Left renal pelvis (tissue), 4 donors: ENCODE measurements around the gene CYP26A1. TPM values are rescaled to one million over a fixed set of nuclear protein-coding genes. Genes with fewer than 3 reads are reported as not detected.
"Not testable (repeated sequence)": the region's sequence is repeated elsewhere in the genome, so short reads cannot be mapped to it uniquely, and the experiment has no call there.

Experiments
- DNase-seq, 4 donors: peaks; one replicate each; pipeline ENCODE4 v3.0.0-alpha.2; 2013; ENCODE audit warnings: low read depth in 4 of 4, low spot score in 3 of 4
- polyA plus RNA-seq, 4 donors: library from polyadenylated mRNA; unstranded; fragments of 120-200 nt; gene quantifications; one replicate each; pipeline ENCODE4 v1.2.1, GENCODE V29; 2013; ENCODE audit not compliant: insufficient read length in 4 of 4

Gene CYP26A1
- polyA plus RNA-seq, 4 donors, result 0.14 to 0.37 TPM; not detected in 2

DNA sequence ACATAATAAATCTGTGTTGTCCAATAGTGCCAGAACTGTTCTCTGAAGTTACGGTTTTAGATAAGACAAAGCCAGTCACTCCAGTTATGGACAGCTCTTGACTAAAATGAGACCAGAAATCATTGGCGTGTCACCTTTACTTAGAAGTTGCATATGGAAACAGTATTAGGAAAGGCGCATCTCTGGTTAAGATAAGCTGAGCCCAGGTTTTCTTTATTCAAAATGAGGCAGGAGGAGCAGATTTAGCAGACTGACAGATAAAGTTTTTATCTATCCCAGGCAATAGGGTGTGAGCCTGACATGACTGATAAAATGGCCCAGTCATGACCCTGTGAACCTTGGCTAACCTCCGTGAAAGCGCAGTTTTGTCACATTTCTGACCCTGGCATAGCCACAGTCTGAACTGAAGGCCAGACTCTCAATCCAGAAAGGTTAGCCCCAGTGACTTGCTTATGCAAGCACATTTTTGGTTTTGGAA is 4.2 kb downstream of the CYP26A1 start:
- no peak for DNase-seq

DNA sequence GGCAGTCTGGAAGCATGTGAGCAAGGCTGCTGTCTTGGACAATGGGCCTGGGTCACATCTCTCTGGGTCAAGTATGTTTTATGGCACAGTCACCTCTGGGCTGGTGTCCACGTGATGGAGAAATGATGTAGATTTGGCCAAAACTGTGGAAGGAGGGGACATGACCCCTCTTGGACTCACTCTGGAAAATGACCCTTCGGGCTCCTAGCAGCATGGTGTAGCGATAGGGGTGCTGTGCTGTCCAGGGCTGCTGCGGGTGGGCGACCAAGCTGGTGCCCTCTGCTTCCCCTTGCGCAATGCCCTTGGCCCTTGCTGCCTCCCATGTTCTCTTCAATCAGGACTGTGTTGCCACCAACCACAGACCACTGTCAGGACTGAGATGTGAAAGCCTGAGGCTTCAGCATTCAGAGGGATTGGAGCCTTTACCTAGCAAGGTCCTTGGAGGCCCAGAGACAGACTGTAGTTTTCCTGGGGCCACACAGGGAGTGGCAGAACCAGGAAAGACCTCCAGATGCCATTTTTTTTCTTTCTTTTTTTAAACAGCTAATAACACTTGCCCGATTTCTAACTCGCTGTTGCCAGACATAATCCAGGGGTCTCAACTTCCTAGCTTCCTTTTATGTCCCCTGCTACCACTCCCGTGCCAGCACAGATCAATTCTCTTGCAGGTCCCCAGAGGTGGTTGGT is 6.1 kb downstream of the CYP26A1 start:
- no peak for DNase-seq

DNA sequence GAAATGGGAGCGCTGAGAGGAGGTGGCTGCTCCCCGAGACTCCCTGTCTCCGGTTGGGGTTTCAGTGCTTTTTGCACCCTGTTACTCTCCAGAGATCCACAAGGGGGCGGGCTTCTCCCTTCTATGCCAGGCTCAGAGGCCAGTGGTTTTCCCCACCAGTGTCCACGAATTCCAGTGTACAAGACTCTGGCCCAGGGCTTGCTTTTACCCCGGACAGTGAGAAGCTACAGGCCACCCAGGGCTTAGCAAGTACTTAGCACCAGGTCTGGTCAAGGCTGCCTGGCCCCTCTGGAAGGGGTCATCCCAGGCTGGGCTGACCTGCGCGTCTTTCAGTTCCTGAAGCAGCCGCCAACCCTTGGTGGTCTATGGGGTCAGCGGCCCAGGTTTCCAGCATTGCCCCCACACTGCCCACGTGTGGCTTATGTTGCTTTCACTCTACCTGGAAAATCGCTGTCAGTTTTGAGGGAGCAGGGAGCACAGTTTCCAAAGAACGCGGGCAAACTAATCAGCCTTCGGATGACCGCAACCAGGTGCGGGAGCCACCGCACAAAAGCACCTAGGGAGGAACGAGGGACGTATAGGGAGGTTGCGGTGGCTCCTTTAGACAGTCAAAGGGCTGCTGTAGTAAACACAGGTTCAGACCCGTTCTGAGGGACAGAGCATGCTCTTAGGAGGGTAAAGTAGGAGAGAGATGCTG is 6.8 kb downstream of the CYP26A1 start:
- DNase-seq, result no peak

DNA sequence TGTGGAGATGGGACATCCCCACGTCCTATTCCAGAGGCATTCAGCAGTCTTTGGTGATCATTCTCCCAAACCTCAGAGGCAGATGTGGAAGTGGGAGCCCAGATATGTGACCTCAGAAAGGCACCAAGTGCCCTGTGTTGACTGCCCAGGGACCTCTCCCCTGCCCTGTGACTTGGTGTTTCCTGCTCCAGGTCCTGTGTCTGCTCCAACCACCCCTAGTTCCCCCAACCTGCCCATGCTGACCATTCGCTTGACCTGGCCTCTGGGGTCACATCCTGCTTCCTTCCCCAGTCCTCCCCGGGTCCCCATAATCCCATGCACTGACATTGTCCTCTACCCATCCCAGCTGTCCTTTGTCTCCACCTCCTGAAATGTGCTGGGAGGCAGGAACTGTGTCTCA is 7.6 kb downstream of the CYP26A1 start:
- no peak for DNase-seq

DNA sequence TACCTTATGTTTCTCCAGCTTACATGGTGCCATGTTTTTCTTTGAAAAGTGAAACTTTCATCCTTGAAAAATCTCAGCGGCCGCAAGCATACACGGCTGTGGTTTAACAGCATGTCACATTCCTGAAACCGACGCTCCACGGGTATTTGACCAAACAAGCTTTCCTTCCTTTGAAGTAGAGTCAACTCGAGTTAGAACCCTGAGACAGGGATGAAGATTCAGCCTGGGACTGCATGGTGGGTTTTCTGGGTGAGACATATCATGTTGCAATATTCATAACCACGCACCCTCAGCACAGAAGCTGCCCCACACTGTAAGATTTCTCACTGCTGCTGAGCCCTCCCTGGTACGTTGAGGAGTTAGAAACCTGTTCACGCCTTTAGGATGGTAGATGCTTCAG is 8.1 kb downstream of the CYP26A1 start:
- DNase-seq, result no peak

DNA sequence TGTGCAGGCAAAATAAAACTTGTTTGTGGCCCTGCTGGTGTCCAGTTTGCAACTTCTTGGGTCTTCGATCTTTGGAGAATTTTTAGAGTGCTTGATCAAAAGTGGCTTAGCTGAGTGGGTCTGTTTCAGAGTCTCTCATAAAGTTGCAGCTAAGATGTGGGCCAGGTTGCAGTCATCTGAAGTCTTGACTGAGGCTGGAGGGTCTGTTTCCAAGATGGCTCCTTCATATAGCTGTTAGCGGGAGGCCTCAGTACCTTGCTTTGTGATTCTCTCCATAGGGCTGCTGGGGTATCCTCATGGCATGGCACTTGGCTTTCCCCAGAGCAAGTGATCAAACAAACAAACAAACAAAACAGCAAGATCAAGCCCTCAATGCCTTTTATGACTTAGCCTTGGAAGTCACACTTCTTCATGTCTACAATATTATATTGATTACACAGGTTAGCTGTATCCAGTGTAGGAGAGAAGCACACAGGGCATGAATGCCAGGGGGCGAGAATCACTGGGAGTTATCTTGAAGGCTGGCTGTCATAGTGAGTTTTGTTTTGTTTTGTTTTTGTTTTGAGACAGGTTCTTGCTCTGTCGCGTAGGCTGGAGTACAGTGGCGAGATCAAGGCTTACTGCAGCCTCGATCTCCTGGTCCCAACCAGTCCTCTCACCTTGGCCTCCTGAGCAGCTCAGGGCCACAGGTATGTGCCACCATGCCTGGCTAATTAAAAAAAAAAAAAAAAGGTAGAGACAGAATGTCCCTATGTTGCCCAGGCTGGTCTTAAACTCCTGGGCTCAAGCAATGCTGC is 10.2 kb downstream of the CYP26A1 start:
- DNase-seq, result no peak

DNA sequence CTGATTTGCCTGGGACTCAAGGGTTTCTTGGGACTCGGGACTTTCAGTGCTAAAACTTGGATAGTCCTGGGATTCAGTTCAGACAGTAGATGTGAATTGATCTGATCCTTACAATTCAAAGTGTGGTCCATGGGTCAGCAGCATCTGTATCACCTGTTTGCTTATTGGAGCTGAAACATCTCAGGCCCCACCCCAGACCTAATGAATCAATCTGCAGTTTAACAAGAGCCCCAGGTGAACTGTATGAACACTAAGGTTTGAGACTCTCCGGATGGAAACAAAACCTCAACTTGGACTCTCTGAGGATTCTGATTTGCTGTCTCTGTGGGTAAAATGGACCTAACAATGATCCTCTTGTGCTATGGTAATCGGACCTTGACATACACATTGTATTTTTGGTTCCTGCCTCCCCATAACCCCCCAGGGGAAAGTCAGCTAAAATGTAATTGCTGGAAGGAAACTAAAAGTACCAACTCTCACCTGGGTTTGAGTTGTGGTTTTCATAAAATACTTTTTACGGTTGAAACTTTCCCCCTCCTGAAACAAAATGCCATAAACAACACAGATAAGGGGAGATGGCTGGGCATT is 11.7 kb downstream of the CYP26A1 start:
- no peak for DNase-seq

DNA sequence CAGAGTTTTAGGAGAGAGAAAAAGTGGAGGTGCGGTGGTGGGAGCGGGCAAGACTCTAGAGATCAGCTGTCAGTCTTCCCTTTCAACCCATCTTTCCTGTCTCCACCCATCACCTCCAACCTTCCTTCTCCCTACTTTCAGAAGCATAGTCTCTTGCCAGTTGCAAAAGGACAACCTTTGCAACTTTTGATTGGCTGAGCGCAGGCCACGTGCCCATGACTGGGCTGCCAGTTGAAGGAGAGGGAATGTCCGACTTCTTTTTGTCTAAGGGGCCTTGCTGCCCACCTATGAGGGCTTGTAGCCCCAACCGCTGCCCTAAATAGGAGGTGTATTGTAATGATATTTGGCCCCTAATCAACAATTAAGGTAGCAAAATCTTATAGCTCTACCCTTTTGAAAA is 12.6 kb downstream of the CYP26A1 start:
- DNase-seq, result no peak

DNA sequence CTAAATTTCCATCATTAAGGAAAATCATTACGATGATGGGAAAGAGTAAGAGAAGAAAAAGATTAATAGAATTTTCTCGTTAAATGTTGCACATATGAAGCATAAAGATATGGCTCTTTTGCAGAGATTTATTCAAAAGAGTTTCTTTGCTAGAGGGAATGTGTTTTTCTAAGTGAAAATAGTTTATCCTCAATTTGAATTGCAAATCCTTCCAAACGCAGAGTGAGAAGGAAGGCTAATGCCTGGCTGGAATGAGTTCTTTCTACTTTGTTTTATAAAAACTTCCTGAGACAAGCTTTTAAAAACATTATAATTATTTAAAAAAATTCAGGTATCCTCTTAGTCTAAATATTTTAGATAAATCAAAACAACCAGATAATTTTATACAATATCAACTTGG is 14.2 kb downstream of the CYP26A1 start:
- no peak for DNase-seq

DNA sequence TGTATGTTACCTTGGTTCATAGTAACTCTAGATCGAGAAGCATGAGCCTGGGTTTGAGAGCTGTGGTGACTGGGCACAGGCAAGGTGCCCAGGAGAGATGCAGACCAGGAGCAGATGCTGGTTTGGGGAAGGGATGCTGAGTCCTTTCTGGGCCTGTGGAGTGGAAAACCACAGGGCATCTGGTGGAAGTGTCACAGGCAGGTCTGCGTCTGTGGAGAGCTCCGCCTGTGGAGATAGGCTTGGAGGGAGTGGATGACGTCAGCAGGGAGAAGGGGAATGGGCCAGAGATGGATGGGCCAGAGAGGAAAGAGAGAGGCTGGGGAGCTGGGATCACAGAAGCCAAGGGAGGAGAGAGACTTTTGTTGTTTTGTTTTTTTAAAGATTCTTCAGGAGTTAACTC is 14.8 kb downstream of the CYP26A1 start:
- DNase-seq, result no peak

DNA sequence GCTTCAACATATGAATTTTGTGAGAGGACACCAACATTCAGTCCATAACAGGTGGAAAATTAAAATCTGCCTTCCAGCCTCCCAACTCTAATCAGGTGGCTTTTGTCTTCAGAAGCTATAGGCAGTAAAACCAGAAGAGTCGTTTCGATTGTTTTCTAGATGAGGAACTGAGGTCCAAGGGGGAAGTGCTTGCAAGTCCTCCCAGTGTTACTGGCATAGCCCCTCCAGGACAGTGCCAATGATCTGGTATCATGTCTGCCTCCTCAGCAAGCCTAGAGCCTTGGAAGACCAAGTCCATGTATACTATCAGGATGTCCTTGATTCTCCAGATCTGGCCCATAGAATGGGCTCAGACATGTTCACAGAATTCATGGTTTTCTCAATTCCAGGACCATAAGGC is 16.9 kb downstream of the CYP26A1 start:
- DNase-seq, result no peak

DNA sequence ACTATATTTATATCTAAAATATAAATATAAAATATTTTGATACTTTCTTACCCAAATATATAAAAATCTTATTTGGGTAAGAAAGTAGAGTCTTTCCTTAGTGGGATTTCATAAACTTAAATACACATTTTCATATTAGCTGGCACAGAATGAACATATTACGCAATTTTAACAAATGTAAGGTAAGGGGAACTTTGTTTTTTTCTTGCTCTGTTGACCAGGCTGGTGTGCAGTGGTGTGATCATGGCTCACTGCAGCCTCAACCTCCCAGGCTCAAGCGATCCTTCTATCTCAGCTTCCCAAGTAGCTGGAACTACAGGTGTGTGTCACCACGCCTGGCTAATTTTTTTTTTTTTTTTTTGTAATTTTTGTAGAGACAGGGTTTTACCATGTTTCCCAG is 18.3 kb downstream of the CYP26A1 start:
- DNase-seq, result no peak

DNA sequence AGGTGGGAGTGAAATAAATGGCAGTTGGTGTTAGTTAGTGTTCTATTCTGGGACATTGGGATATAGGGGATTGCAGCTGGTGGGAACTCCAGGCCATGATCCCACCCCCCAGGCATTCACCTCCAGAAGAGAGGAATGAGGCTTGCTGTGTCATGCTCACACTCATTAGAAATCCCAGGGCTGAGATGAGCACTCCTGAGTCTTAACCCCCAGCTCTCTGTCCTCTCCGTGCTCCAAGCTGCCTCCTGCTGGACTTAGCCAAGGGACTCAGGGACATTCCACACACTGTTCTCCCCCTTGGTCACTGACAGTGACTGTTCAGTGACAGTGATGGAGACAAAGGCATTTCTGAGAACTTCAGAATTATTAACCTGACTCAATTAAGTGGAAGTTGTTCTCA is 21.5 kb downstream of the CYP26A1 start:
- DNase-seq, result no peak

DNA sequence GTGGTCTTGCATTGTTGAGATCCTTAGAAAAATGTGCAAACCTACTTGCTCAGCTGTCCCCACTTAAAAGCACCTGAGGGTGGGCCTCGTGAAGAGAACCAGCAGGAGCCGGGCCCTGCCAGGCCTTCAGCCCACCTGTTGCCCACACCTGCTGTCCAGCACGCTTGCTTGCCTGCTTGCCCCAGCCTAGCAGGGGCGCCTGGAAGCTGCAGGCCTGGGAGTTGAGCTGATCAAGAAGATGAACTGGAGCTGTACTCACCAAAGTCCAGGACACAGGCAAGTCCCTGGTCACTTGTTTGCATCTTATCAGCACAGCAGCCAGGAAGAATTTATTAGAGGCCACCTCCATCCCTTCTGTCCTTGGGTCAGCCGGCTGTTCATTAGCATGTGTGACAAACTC is 23.2 kb downstream of the CYP26A1 start:
- no peak for DNase-seq

DNA sequence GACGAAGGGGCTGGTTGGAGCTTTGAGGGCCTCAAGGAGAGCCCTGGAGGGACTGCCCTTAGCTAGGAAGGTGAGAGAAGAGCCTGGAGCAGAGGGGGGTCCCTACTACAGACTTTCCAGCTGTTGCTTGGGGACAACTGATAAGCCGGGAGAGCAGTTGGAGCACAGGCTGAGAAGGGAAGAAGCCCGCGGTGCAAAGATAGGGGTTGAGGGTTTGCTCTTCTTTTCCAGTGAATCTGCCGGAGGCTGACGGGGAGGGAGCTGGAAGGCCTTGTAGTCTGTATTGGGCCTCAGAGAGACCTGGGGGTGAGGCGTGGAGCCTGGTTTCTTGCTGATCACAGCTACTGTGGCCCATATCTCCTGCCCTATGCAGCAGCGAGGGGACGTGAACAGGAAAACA is 23.7 kb downstream of the CYP26A1 start:
- no peak for DNase-seq

DNA sequence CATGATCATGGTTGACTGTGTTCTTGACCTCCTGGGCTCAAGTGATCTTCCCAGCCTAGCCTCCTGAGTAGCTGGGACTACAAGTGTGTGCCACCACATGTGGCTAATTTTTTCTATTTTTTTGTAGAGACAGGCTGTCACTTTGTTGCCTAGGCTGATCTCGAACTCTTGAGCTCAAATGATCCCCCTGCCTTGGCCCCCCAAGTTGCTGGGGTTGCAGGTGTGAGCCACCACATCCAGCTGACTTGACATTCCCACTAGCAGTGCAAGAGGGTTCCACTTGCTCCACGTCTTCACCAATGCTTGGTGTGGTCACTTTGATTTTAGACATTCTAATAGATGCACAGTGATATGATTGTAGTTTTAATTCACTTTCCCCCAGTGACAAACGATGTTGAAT is 25.1 kb downstream of the CYP26A1 start:
- no peak for DNase-seq

DNA sequence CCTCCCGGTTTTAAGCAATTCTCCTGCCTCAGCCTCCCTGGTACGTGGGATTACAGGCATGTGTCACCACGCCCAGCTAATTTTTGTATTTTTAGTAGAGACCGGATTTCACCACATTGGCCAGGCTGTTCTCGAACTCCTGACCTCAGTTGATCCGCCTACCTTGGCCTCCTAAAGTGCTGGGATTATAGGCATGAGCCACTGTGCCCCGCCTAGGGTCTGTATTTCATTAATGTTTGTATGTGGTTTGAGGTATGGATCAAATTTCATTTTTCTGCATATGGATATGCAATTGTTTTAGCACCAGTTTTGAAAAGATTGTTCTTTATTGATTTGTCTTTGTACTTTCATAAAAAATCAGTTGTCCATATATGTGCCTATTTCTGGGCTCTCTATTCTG is 26.0 kb downstream of the CYP26A1 start:
- DNase-seq, result no peak

DNA sequence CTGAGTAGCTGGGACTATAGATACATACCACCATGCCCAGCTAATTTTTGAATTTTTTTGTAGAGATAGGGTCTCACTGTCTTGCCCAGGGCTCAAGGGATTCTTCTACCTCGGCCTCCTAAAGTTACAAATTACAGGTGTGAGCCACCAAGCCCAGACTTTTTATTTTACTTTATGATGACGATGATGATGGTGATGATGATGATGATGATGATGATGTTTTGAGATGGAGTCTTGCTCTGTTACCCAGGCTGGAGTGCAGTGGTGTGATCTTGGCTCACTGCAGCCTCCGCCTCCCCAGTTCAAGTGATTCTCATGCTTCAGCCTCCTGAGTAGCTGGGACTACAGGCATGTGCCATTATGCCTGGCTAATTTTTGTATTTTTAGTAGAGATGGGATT is 27.5 kb downstream of the CYP26A1 start:
- not testable (repeated sequence) for DNase-seq

DNA sequence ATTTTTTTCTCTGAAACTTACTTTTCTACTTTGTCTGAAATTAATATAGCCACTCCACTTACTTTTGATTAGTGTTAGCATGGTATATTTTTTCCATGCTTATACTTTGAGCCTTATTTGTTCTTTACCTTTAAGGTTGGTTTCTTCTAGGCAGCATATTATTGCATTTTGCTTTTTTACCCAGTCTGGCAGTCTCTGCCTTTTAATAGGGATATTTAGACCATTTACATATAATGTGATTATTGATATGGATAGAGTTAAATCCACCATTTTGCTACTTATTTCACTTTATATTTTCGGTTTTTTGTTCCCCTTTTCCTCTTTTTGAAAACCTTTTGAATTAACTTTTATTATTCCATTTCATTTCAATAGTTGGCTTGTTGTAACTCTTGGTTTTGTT is 30.3 kb downstream of the CYP26A1 start:
- no peak for DNase-seq

DNA sequence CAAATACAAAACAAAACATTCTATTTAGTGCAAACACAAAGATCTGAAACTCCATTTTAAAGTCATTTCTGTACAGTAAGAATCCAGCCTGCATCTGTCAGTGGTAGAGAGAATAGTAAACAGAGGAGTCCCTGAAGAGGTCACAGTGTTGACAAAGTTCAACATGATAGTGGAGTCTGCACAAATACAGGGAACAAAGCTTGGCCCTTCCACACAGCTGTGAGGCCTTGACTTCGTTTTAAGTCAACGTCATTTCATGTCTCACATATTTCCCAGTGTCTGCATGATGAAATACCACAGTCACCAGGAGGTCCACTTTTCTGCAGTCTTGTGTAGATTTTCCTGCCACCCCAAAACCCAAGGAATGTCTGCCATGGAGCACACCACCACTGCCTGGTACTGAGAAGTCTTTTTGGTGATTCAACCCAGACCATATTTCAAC is 33.0 kb downstream of the CYP26A1 start:
- no peak for DNase-seq

DNA sequence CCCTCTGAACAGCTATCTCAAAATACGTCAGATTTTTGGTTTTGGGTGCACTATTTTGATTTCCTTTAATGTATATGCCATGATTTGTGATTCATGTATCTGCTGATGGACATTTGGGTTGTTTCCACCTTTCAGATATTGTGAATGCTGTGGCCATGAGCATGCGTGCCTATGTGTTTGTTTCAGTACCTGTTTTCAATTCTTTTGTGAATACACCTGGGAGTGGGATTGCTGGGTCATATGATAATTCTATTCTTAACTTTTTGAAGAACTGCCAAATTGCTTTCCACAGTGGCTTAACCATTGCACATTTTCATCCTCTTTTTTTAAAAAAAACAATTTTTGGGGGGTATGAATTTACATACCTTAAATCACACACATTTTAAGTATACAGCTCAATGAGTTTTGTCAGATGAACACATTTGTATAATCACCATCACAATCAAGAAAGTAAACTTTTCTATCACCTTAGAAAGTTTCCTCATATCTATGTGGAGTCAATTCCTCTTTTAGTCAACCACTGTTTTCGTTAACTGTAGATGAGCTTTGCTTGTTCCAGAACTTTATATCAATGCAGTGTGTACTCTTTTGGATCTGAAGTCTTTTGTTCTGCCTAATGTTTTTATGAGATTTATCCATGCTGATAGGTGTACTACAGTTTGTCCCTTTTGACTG is 36.9 kb downstream of the CYP26A1 start:
- DNase-seq, result no peak
